IMR-90 (cell line): ENCODE data around the gene CMTM6. TPM values are rescaled to one million over a fixed set of nuclear protein-coding genes. Genes with fewer than 3 reads are reported as not detected.

Experiments
- ATAC-seq: fragments of 200-7000 bp; cut with Tn5 transposase; 2 replicates; pipeline ENCODE4 v1.9.1; 2020; ENCODE audit warnings: low read depth, mild to moderate bottlenecking, moderate library complexity
- BruUV-seq: library from RNA; stranded (reverse); fragments of 400-500 nt; replicated peaks from 2 replicates; lab custom pipeline; 2021; lab: Mats Ljungman, UMichigan
- CTCF ChIA-PET: fragments of 300-600 bp; formaldehyde crosslinking; extraction: SDS; loops from one replicate; lab custom pipeline; 2021; ENCODE audit warnings: antibody characterized with exemption; lab: Yijun Ruan, JAX
- POLR2A ChIA-PET: fragments of 300-600 bp; sonication (Branson Sonifier 250); formaldehyde crosslinking; loops from one replicate; lab custom pipeline; 2022; ENCODE audit warnings: antibody characterized with exemption; ENCODE audit not compliant: unreplicated experiment; lab: Charles Lee
- DNase-seq: peaks from one replicate; pipeline ENCODE4 v3.0.0; 2013
- H2AFZ ChIP-seq: replicated peaks from 2 replicates; pipeline ENCODE3; 2013; ENCODE audit warnings: low read length, mild to moderate bottlenecking; ENCODE audit not compliant: poor library complexity
- H2AK5ac ChIP-seq: 2 replicates; pipeline ENCODE4 v1.6.1; 2013; ENCODE audit warnings: low read depth, low read length, inconsistent platforms
- H2AK9ac ChIP-seq: replicated peaks from 2 replicates; pipeline ENCODE3; 2013; ENCODE audit warnings: mild to moderate bottlenecking, low read depth, low read length, moderate library complexity; ENCODE audit not compliant: poor library complexity
- H2BK120ac ChIP-seq: 2 replicates; pipeline ENCODE4 v1.6.1; 2013; ENCODE audit warnings: low read depth, low read length, inconsistent platforms
- H2BK15ac ChIP-seq: 3 replicates; pipeline ENCODE4 v1.6.1; 2013; ENCODE audit warnings: low read depth, low read length, inconsistent platforms
- H2BK20ac ChIP-seq: 2 replicates; pipeline ENCODE4 v1.6.1; 2013; ENCODE audit warnings: low read depth, mild to moderate bottlenecking, inconsistent platforms, low read length, moderate library complexity
- H2BK5ac ChIP-seq: 2 replicates; pipeline ENCODE4 v1.6.1; 2013; ENCODE audit warnings: mild to moderate bottlenecking, low read depth, low read length, inconsistent platforms; ENCODE audit not compliant: poor library complexity, severe bottlenecking
- H3K14ac ChIP-seq: replicated peaks from 2 replicates; pipeline ENCODE4 v1.6.1; 2013; ENCODE audit warnings: low read depth, low read length, inconsistent platforms
- H3K18ac ChIP-seq: 2 replicates; pipeline ENCODE4 v1.6.1; 2013; ENCODE audit warnings: low read depth, low read length, control low read depth
- H3K23ac ChIP-seq: 2 replicates; pipeline ENCODE4 v1.6.1; 2013; ENCODE audit warnings: low read depth, low read length, inconsistent platforms
- H3K27ac ChIP-seq: 2 replicates; pipeline ENCODE4 v1.5.1; 2013; ENCODE audit warnings: mild to moderate bottlenecking, control low read depth, low read length; ENCODE audit not compliant: insufficient read depth
- H3K27me3 ChIP-seq: 2 replicates; pipeline ENCODE4 v1.6.1; 2013; ENCODE audit warnings: low read length; ENCODE audit not compliant: control insufficient read depth, insufficient read depth
- H3K36me3 ChIP-seq: 2 replicates; pipeline ENCODE4 v1.6.1; 2013; ENCODE audit warnings: low read length, mixed read lengths; ENCODE audit not compliant: control insufficient read depth, insufficient read depth
- H3K4ac ChIP-seq: 2 replicates; pipeline ENCODE4 v1.6.1; 2013; ENCODE audit warnings: low read depth, low read length, inconsistent platforms
- H3K4me1 ChIP-seq: 2 replicates; pipeline ENCODE4 v1.6.1; 2013; ENCODE audit warnings: low read length, mixed read lengths; ENCODE audit not compliant: control insufficient read depth, insufficient read depth
- H3K4me2 ChIP-seq: 2 replicates; pipeline ENCODE4 v1.6.1; 2013; ENCODE audit warnings: low read depth, mild to moderate bottlenecking, control low read depth, low read length, moderate library complexity
- H3K4me3 ChIP-seq: 2 replicates; pipeline ENCODE4 v1.5.1; 2013; ENCODE audit warnings: low read depth, mild to moderate bottlenecking, control low read depth, low read length, moderate library complexity; ENCODE audit not compliant: insufficient read depth
- H3K56ac ChIP-seq: 2 replicates; pipeline ENCODE4 v1.6.1; 2013; ENCODE audit warnings: low read length, inconsistent platforms; ENCODE audit not compliant: insufficient read depth; ENCODE audit errors: extremely low read depth
- H3K79me1 ChIP-seq, 2 experiments: 2 replicates each; pipeline ENCODE4 v1.6.1; 2013; ENCODE audit warnings: low read length in 2 of 2, inconsistent platforms in 1 of 2, low read depth in 1 of 2
- H3K9ac ChIP-seq: 2 replicates; pipeline ENCODE4 v1.6.1; 2013; ENCODE audit warnings: low read depth, low read length, control low read depth
- H3K9me1 ChIP-seq: 2 replicates; pipeline ENCODE4 v1.6.1; 2013; ENCODE audit warnings: low read length, inconsistent platforms; ENCODE audit not compliant: insufficient read depth
- H3K9me3 ChIP-seq: 2 replicates; pipeline ENCODE4 v1.6.1; 2013; ENCODE audit warnings: low read length; ENCODE audit not compliant: control insufficient read depth, insufficient read depth
- H4K20me1 ChIP-seq: 2 replicates; pipeline ENCODE4 v1.6.1; 2013; ENCODE audit warnings: low read length, inconsistent platforms; ENCODE audit not compliant: insufficient read depth
- H4K5ac ChIP-seq: 2 replicates; pipeline ENCODE4 v1.6.1; 2013; ENCODE audit warnings: mild to moderate bottlenecking, low read depth, low read length, control low read depth
- H4K8ac ChIP-seq, 2 experiments: 2 replicates each; pipeline ENCODE4 v1.6.1; 2013; ENCODE audit warnings: low read depth in 2 of 2, low read length in 2 of 2, control low read depth in 1 of 2, inconsistent platforms in 1 of 2
- H4K91ac ChIP-seq: 2 replicates; pipeline ENCODE4 v1.6.1; 2013; ENCODE audit warnings: low read depth, low read length, inconsistent platforms; ENCODE audit not compliant: insufficient read depth
- BHLHE40 ChIP-seq: fragments of 150-350 bp; IDR thresholded peaks from 2 replicates; pipeline ENCODE4 v1.6.1; 2016; ENCODE audit warnings: mild to moderate bottlenecking, low read depth, low read length
- CEBPB ChIP-seq: IDR thresholded peaks from 2 replicates; pipeline ENCODE4 v1.6.1; 2012; ENCODE audit warnings: low read depth, low read length, improper control_type of control experiment
- CHD1 ChIP-seq: IDR thresholded peaks from 2 replicates; pipeline ENCODE4 v1.6.1; 2012; ENCODE audit warnings: low read depth, low read length, improper control_type of control experiment
- CTCF ChIP-seq: conservative IDR thresholded peaks from 2 replicates; pipeline ENCODE4 v1.5.1; 2012; ENCODE audit warnings: mild to moderate bottlenecking, low read depth, low read length, improper control_type of control experiment
- ELK1 ChIP-seq: fragments of 150-350 bp; IDR thresholded peaks from 2 replicates; pipeline ENCODE4 v1.6.1; 2016; ENCODE audit warnings: low read depth, mild to moderate bottlenecking, low read length, moderate library complexity, borderline replicate concordance
- MAFK ChIP-seq: IDR thresholded peaks from 2 replicates; pipeline ENCODE4 v1.6.1; 2012; ENCODE audit warnings: low read depth, low read length, improper control_type of control experiment
- MAZ ChIP-seq: IDR thresholded peaks from 2 replicates; pipeline ENCODE4 v1.6.1; 2012; ENCODE audit warnings: low read depth, mild to moderate bottlenecking, low read length, improper control_type of control experiment, moderate library complexity, borderline replicate concordance
- MXI1 ChIP-seq: IDR thresholded peaks from 2 replicates; pipeline ENCODE4 v1.6.1; 2012; ENCODE audit warnings: low read depth, mild to moderate bottlenecking, low read length, moderate library complexity, borderline replicate concordance
- NFE2L2 ChIP-seq: fragments of 150-350 bp; IDR thresholded peaks from 2 replicates; pipeline ENCODE4 v1.6.1; 2016; ENCODE audit warnings: low read depth, mild to moderate bottlenecking, low read length
- POLR2A ChIP-seq: IDR thresholded peaks from 2 replicates; pipeline ENCODE4 v1.6.1; 2012; ENCODE audit warnings: mild to moderate bottlenecking, low read depth, low read length
- RAD21 ChIP-seq: IDR thresholded peaks from 2 replicates; pipeline ENCODE4 v1.6.1; 2012; ENCODE audit warnings: low read length, improper control_type of control experiment
- RFX5 ChIP-seq: IDR thresholded peaks from 2 replicates; pipeline ENCODE4 v1.8.0; 2012; ENCODE audit warnings: low read depth, mild to moderate bottlenecking, low read length, moderate library complexity
- SMC3 ChIP-seq: fragments of 150-350 bp; IDR thresholded peaks from 2 replicates; pipeline ENCODE4 v1.6.1; 2016; ENCODE audit warnings: low read depth, mild to moderate bottlenecking, antibody characterized with exemption, low read length, moderate library complexity
- USF2 ChIP-seq: fragments of 150-350 bp; IDR thresholded peaks from 2 replicates; pipeline ENCODE4 v1.6.1; 2017; ENCODE audit warnings: mild to moderate bottlenecking, antibody characterized with exemption, low read length, low read depth
- WGBS, 2 experiments: methylation state at CpG; one replicate each; pipeline versions ENCODE4 v1.1.5 to v1.1.7; 2013; ENCODE audit warnings: missing lambda C conversion rate in 2 of 2; ENCODE audit not compliant: insufficient read length in 1 of 2; ENCODE audit errors: extremely low coverage in 2 of 2; 5-methylcytosine and 5-hydroxymethylcytosine counted together
- dilution Hi-C: fragments of 300-500 bp; cut with HindIII; formaldehyde crosslinking; loops from one replicate; pipeline ENCODE4 v1.14.3; 2018; ENCODE audit warnings: low sequenced_read_pairs; ENCODE audit not compliant: unreplicated experiment
- in situ Hi-C: fragments of 300-500 bp; cut with MboI; formaldehyde crosslinking; loops from 3 replicates; pipeline ENCODE4 v1.14.3; 2019; ENCODE audit warnings: low sequenced_read_pairs, inconsistent platforms, mixed read lengths
- intact Hi-C: fragments of 100-400 bp; cut with micrococcal nuclease; formaldehyde crosslinking; loops from 2 replicates; pipeline ENCODE4 v1.10.0; 2022
- polyA plus RNA-seq, 3 experiments: library from polyadenylated mRNA; depleted of rRNA; stranded (reverse); fragments of >200 nt; gene quantifications; 2 replicates each; pipeline ENCODE4 v1.2.3, GENCODE V29; 2012; ENCODE audit warnings: low replicate concordance in 1 of 3
- total RNA-seq: library from RNA; depleted of rRNA; stranded (reverse); fragments of >200 nt; gene quantifications from 2 replicates; pipeline ENCODE4 v1.2.3, GENCODE V29; 2012

Gene CMTM6
- total and polyA plus RNA-seq, 2 of the 4 experiments (the other 2 are of a cell fraction): 29.4 to 36.6 TPM

- in situ Hi-C loops: no loop called here
- Histone ChIP-seq H4K20me1 (peaks cover 38% of the 10 kb centered on the region), H2AK9ac (no peak overlapping the region), H3K18ac (no peak overlapping the region), H2BK15ac (no peak overlapping the region), H2AFZ (no peak overlapping the region), H3K4me2 (no peak overlapping the region), H2AK5ac (no peak overlapping the region), H3K4me3 (no peak overlapping the region), H3K36me3 (no peaks in the 10 kb centered on the region), H3K27me3 (no peaks in the 10 kb centered on the region), H4K91ac (no peak overlapping the region), H3K9ac (no peak overlapping the region), H3K27ac (no peak overlapping the region), H3K9me3 (no peaks in the 10 kb centered on the region), H2BK20ac (no peak overlapping the region), H3K4ac (no peak overlapping the region), H2BK120ac (no peak overlapping the region), H2BK5ac (no peak overlapping the region), H3K9me1 (peaks cover 9% of the 10 kb centered on the region), H4K8ac (no peak overlapping the region), H3K14ac (no peak overlapping the region), H3K79me1 (peaks cover 39 to 52% of the 10 kb centered on the region in 2 experiments), H3K56ac (no peak overlapping the region), H3K4me1 (peaks cover 8% of the 10 kb centered on the region), H4K5ac (no peak overlapping the region), H3K23ac (no peak overlapping the region)
- dilution Hi-C loops: no loop called here
- ChIA-PET POLR2A (no interaction called here), CTCF (no interaction called here)
- TF ChIP-seq CHD1: no peak
- no peak for TF ChIP-seq MAFK
- no peak for TF ChIP-seq POLR2A
- no peak for TF ChIP-seq MAZ
- no peak for TF ChIP-seq MXI1
- TF ChIP-seq CEBPB: no peak
- TF ChIP-seq SMC3: no peak
- no peak for TF ChIP-seq ELK1
- TF ChIP-seq BHLHE40: no peak
- TF ChIP-seq CTCF: no peak
- no peak for TF ChIP-seq NFE2L2
- TF ChIP-seq USF2: no peak
- no peak for TF ChIP-seq RAD21
- TF ChIP-seq RFX5: no peak
- DNase-seq (no peak), ATAC-seq (no peak)
- BruUV-seq: no TSS peak
- WGBS, 2 experiments: no CpG with 5 or more reads among the region's 3 CpGs
- intact Hi-C loops: no loop called here
Measured at GRCh38 chr3:32498252-32498651, 4.4 kb downstream of the CMTM6 start.
